HepG2 (cell line): Measurements from ENCODE around the gene NUDT22. TPM values are rescaled to one million over a fixed set of nuclear protein-coding genes. Genes with fewer than 3 reads are reported as not detected.
A peak's percentile ranks its signal among the peaks of the same experiment; 100 is the strongest.

Source experiments
- AHR ChIP-seq: IDR thresholded peaks from 2 replicates; pipeline ENCODE4 v1.6.1; 2018; ENCODE audit warnings: missing genetic modification reagents, missing compliant biosample characterization
- ATF1 ChIP-seq: IDR thresholded peaks from 2 replicates; pipeline ENCODE4 v1.6.1; 2016; ENCODE audit warnings: mild to moderate bottlenecking, control low read depth
- BCL6 ChIP-seq: IDR thresholded peaks from 2 replicates; pipeline ENCODE4 v1.6.1; 2016; ENCODE audit warnings: missing genetic modification reagents, missing compliant biosample characterization
- CBX1 ChIP-seq: IDR thresholded peaks from one replicate; pipeline ENCODE4 v1.6.1; 2016; ENCODE audit warnings: antibody characterized with exemption, low read depth
- ISL2 ChIP-seq: sonication (generic); formaldehyde crosslinking; IDR thresholded peaks from 2 replicates; pipeline ENCODE4 v1.5.0; 2020; ENCODE audit warnings: missing genetic modification reagents
- MED8 ChIP-seq: sonication (generic); formaldehyde crosslinking; IDR thresholded peaks from 2 replicates; pipeline ENCODE4 v1.8.1; 2023; ENCODE audit warnings: mild to moderate bottlenecking, missing genetic modification reagents; ENCODE audit not compliant: insufficient replicate concordance
- NKX3-1 ChIP-seq: sonication (generic); formaldehyde crosslinking; IDR thresholded peaks from 2 replicates; pipeline ENCODE4 v1.5.0; 2020; ENCODE audit warnings: missing genetic modification reagents
- PHF20 ChIP-seq: sonication (generic); formaldehyde crosslinking; IDR thresholded peaks from 2 replicates; pipeline ENCODE4 v1.5.0; 2020; ENCODE audit warnings: mild to moderate bottlenecking, missing genetic modification reagents
- SKI ChIP-seq: fragments of 450-650 bp; IDR thresholded peaks from one replicate; pipeline ENCODE4 v1.6.1; 2018; ENCODE audit warnings: mild to moderate bottlenecking; ENCODE audit not compliant: partially characterized antibody
- SNRNP70 ChIP-seq: fragments of 200-400 bp; formaldehyde crosslinking; IDR thresholded peaks from 2 replicates; pipeline ENCODE4 v1.6.1; 2017; ENCODE audit warnings: mild to moderate bottlenecking, low read depth, low read length, moderate library complexity
- ZBTB40 ChIP-seq, 2 experiments: fragments of 450-650 bp in 1 of 2; sonication (generic) in 1 of 2; formaldehyde crosslinking in 1 of 2; IDR thresholded peaks; 2 replicates each; pipeline versions ENCODE4 v1.6.1 to v1.8.0; 2016 to 2022; ENCODE audit warnings: antibody characterized with exemption in 1 of 2, mild to moderate bottlenecking in 1 of 2, missing genetic modification reagents in 1 of 2
- ZFYVE20 ChIP-seq: sonication (generic); formaldehyde crosslinking; IDR thresholded peaks from 2 replicates; pipeline ENCODE4 v1.8.0; 2023; ENCODE audit warnings: low read depth, mild to moderate bottlenecking, moderate library complexity, missing genetic modification reagents, borderline replicate concordance
- ZNF224 ChIP-seq: sonication (generic); formaldehyde crosslinking; IDR thresholded peaks from 2 replicates; pipeline ENCODE4 v1.5.0; 2020; ENCODE audit warnings: mild to moderate bottlenecking, missing genetic modification reagents
- ZNF430 ChIP-seq: sonication (generic); formaldehyde crosslinking; IDR thresholded peaks from 2 replicates; pipeline ENCODE4 v1.9.0; 2021; ENCODE audit warnings: mild to moderate bottlenecking, missing genetic modification reagents
- ZNF567 ChIP-seq: sonication (generic); formaldehyde crosslinking; IDR thresholded peaks from 2 replicates; pipeline ENCODE4 v1.8.1; 2023; ENCODE audit warnings: mild to moderate bottlenecking, missing genetic modification reagents, borderline replicate concordance
- ZNF761 ChIP-seq: sonication (generic); formaldehyde crosslinking; conservative IDR thresholded peaks from 2 replicates; pipeline ENCODE4 v1.4.0; 2020; ENCODE audit warnings: mild to moderate bottlenecking, missing genetic modification reagents
- ZNF850 ChIP-seq: sonication (generic); formaldehyde crosslinking; conservative IDR thresholded peaks from 2 replicates; pipeline ENCODE4 v1.9.0; 2021; ENCODE audit warnings: mild to moderate bottlenecking, missing genetic modification reagents
- ZNF879 ChIP-seq: sonication (generic); formaldehyde crosslinking; IDR thresholded peaks from 2 replicates; pipeline ENCODE4 v1.8.1; 2023; ENCODE audit warnings: missing genetic modification reagents
- polyA plus RNA-seq, 8 experiments: library from polyadenylated mRNA; depleted of rRNA in 3 of 8; stranded (reverse) in 7 of 8; unstranded in 1 of 8; fragments of >200 nt; fragmentation: Illumina TruSeq in 4 of 8; extraction: Trizol in 4 of 8; gene quantifications; 2 replicates each; pipeline versions ENCODE4 v1.2.1 to v1.2.3, GENCODE V29; 2011 to 2016; ENCODE audit warnings: low read depth in 4 of 8, missing spikeins in 1 of 8, mixed read lengths in 1 of 8; ENCODE audit not compliant: insufficient read depth in 1 of 8
- total RNA-seq, 5 experiments: library from RNA; depleted of rRNA; stranded (reverse); fragments of >200 nt; fragmentation: Illumina TruSeq; extraction: Trizol; gene quantifications; 2 replicates each; pipeline ENCODE4 v1.2.3, GENCODE V29; 2016; ENCODE audit warnings: low read depth in 1 of 5
- TF ChIP-seq, protein P1 (sequence below): sonication (generic); formaldehyde crosslinking; IDR thresholded peaks from 2 replicates; pipeline ENCODE4 v1.4.0; 2020; ENCODE audit warnings: mild to moderate bottlenecking, low read depth, missing genetic modification reagents
- TF ChIP-seq, protein P2 (sequence below): sonication (generic); formaldehyde crosslinking; IDR thresholded peaks from 2 replicates; pipeline ENCODE4 v1.4.0; 2020; ENCODE audit warnings: missing genetic modification reagents

Gene NUDT22
- total and polyA plus RNA-seq, 2 of the 13 experiments (the other 11 are each of a cell fraction or from before 2014, with no cell fraction given), result 33.5 to 39.8 TPM

DNA sequence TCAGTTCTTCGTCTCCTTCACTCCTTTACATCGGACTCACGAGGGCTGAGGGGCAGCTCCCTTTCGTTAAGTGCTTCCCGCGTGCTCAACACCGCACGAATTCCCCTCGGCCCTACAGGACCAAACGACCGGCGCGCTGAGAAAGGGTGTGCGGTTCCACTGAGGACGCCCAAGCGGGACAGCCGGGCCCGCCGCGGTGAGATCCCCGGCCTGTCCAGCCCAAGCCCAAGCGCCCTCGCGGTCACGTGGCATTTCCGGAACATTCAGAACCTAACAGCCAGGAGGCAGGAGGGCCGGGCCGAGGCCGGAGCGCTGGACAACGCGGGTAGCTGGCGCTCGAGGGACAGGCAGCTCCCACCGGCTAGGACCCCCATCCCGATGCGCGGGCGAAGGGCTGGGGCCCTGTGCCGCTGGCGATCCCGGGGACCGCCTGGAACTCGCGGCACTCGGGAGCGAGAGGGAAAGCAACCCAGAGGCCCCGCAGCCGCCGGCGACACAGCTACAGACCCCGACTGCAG lies 40.8 kb upstream of the NUDT22 start (continued):
- TF ChIP-seq ZBTB40 (IDR thresholded peaks at IDR 0.05) (no peak), ZBTB40 (CRISPR knock-in tag; IDR thresholded peaks at IDR 0.05) (peak; percentile 93; the same call in 1 of the 2 replicates), ATF1 (CRISPR knock-in tag) (no peak), NKX3-1 (CRISPR knock-in tag) (no peak), CBX1 (no peak), SNRNP70 (no peak), ZNF224 (CRISPR knock-in tag) (peak; percentile 99), BCL6 (CRISPR knock-in tag) (peak; percentile 63), ZNF850 (no peak), ZFYVE20 (CRISPR knock-in tag) (peak; percentile 69; the same call in 1 of the 2 replicates), SKI (peak; percentile 73), AHR (CRISPR knock-in tag) (no peak; the same call in 1 of the 2 replicates), ZNF761 (CRISPR knock-in tag) (0 out of 2 replicates have a peak, but pooled peaks have one; percentile 83), PHF20 (CRISPR knock-in tag) (peak; percentile 83), ZNF567 (CRISPR knock-in tag) (peak; percentile 94), ZNF879 (CRISPR knock-in tag) (peak; percentile 96; the same call in 1 of the 2 replicates), MED8 (CRISPR knock-in tag) (no peak), ISL2 (CRISPR knock-in tag) (no peak), ZNF430 (peak; percentile 99)
- TF ChIP-seq, protein P1, sequence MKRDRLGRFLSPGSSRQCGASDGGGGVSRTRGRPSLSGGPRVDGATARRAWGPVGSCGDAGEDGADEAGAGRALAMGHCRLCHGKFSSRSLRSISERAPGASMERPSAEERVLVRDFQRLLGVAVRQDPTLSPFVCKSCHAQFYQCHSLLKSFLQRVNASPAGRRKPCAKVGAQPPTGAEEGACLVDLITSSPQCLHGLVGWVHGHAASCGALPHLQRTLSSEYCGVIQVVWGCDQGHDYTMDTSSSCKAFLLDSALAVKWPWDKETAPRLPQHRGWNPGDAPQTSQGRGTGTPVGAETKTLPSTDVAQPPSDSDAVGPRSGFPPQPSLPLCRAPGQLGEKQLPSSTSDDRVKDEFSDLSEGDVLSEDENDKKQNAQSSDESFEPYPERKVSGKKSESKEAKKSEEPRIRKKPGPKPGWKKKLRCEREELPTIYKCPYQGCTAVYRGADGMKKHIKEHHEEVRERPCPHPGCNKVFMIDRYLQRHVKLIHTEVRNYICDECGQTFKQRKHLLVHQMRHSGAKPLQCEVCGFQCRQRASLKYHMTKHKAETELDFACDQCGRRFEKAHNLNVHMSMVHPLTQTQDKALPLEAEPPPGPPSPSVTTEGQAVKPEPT (CRISPR knock-in tag), result peak; percentile 89
- TF ChIP-seq, protein P2, sequence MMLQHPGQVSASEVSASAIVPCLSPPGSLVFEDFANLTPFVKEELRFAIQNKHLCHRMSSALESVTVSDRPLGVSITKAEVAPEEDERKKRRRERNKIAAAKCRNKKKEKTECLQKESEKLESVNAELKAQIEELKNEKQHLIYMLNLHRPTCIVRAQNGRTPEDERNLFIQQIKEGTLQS (CRISPR knock-in tag), result peak; percentile 14; the same call in 1 of the 2 replicates
